ENCODE data around the gene SLC1A7.

SLC1A7 gene

GRCh38 chr1:53174971-53175913 is 32.8 kb upstream of the SLC1A7 start:
- no peak for TF ChIP-seq CTCF (conservative IDR thresholded peaks at IDR 0.05; ENCODE audit: control insufficient read depth, insufficient read depth, low read depth, low read length)

GRCh38 chr1:53172426-53173128 is 30.1 kb upstream of the SLC1A7 start:
- TF ChIP-seq CTCF (conservative IDR thresholded peaks at IDR 0.05; ENCODE audit: control insufficient read depth, insufficient read depth, low read depth, low read length), result peak; percentile 46
- DNase-seq (ENCODE audit: low read depth), result peak; percentile 73
- no peak overlapping the region for H3K4me3 ChIP-seq (ENCODE audit: control insufficient read depth, low read depth, low read length)

More at GRCh38 chr1:53174971-53175913, 32.8 kb upstream of the SLC1A7 start:
- DNase-seq (ENCODE audit: low read depth), result peak; percentile 68
- no peak overlapping the region for H3K4me3 ChIP-seq (ENCODE audit: control insufficient read depth, low read depth, low read length)

GRCh38 chr1:53166912-53167311 is 24.5 kb upstream of the SLC1A7 start:
- H3K4me3 ChIP-seq (ENCODE audit: control insufficient read depth, low read depth, low read length), result no peak overlapping the region
- TF ChIP-seq CTCF (conservative IDR thresholded peaks at IDR 0.05; ENCODE audit: control insufficient read depth, insufficient read depth, low read depth, low read length), result no peak
- no peak for DNase-seq (ENCODE audit: low read depth)

- DNase-seq (ENCODE audit: low read depth), result no peak
- H3K4me3 ChIP-seq (ENCODE audit: control insufficient read depth, low read depth, low read length), result no peak overlapping the region
- TF ChIP-seq CTCF (conservative IDR thresholded peaks at IDR 0.05; ENCODE audit: control insufficient read depth, insufficient read depth, low read depth, low read length), result no peak
Observed at GRCh38 chr1:53166366-53166765, 23.9 kb upstream of the SLC1A7 start.

- peak; percentile 28 for DNase-seq (ENCODE audit: low read depth)
Observed at GRCh38 chr1:53165408-53165961, 23.0 kb upstream of the SLC1A7 start.

More at GRCh38 chr1:53165408-53165961, 23.0 kb upstream of the SLC1A7 start:
- no peak for TF ChIP-seq CTCF (conservative IDR thresholded peaks at IDR 0.05; ENCODE audit: control insufficient read depth, insufficient read depth, low read depth, low read length)
- H3K4me3 ChIP-seq (ENCODE audit: control insufficient read depth, low read depth, low read length), result no peak overlapping the region
